Liver (tissue), 9 donors: ENCODE data around the gene CD274. TPM values are rescaled to one million over a fixed set of nuclear protein-coding genes. Genes with fewer than 3 reads are reported as not detected.
"Not testable (repeated sequence)": the region's sequence is repeated elsewhere in the genome, so short reads cannot be mapped to it uniquely, and the experiment has no call there.

Experiments used
- DNase-seq: peaks from one replicate; pipeline ENCODE4 v3.0.0-alpha.2; 2017; ENCODE audit warnings: low spot score
- H3K27ac ChIP-seq, 2 donors: one replicate each; pipeline ENCODE4 v1.7.0; 2013; ENCODE audit warnings: inconsistent platforms in 2 of 2, low read length in 2 of 2, control low read depth in 1 of 2, low read depth in 1 of 2, mild to moderate bottlenecking in 1 of 2
- H3K27me3 ChIP-seq, 4 donors: one replicate each; pipeline versions ENCODE4 v1.6.1 to v1.7.0; 2013; ENCODE audit warnings: low read length in 3 of 4, inconsistent platforms in 1 of 4, mild to moderate bottlenecking in 1 of 4, moderate library complexity in 1 of 4; ENCODE audit not compliant: control insufficient read depth in 4 of 4, insufficient read depth in 4 of 4
- H3K36me3 ChIP-seq, 4 donors: one replicate each; pipeline versions ENCODE4 v1.6.1 to v1.7.0; 2013; ENCODE audit warnings: low read length in 3 of 4, mild to moderate bottlenecking in 3 of 4, low read depth in 1 of 4, moderate library complexity in 1 of 4; ENCODE audit not compliant: control insufficient read depth in 4 of 4, insufficient read depth in 3 of 4
- H3K4me1 ChIP-seq, 4 donors: one replicate each; pipeline versions ENCODE4 v1.6.1 to v1.7.0; 2013; ENCODE audit warnings: low read length in 3 of 4, mild to moderate bottlenecking in 3 of 4, moderate library complexity in 1 of 4; ENCODE audit not compliant: control insufficient read depth in 4 of 4, insufficient read depth in 4 of 4
- H3K4me3 ChIP-seq, 3 donors: one replicate each; pipeline versions ENCODE4 v1.6.1 to v1.7.0; 2013; ENCODE audit warnings: low read length in 3 of 3, control low read depth in 1 of 3, low read depth in 1 of 3, mild to moderate bottlenecking in 1 of 3
- H3K9ac ChIP-seq, 2 donors: one replicate each; pipeline ENCODE4 v1.7.0; 2013; ENCODE audit warnings: low read length in 2 of 2, mild to moderate bottlenecking in 2 of 2, moderate library complexity in 2 of 2, control low read depth in 1 of 2, low read depth in 1 of 2
- H3K9me3 ChIP-seq, 4 donors: one replicate each; pipeline versions ENCODE4 v1.6.1 to v1.7.0; 2013; ENCODE audit warnings: low read length in 3 of 4; ENCODE audit not compliant: control insufficient read depth in 4 of 4
- EGR1 ChIP-seq, 2 donors: IDR thresholded peaks; 2 replicates each; pipeline ENCODE4 v1.6.1; 2016 to 2018; ENCODE audit warnings: antibody characterized with exemption in 2 of 2, low read depth in 2 of 2
- FOXA1 ChIP-seq: IDR thresholded peaks from 2 replicates; pipeline ENCODE4 v1.6.1; 2016; ENCODE audit warnings: antibody characterized with exemption
- FOXA2 ChIP-seq: IDR thresholded peaks from 2 replicates; pipeline ENCODE4 v1.6.1; 2016; ENCODE audit warnings: antibody characterized with exemption
- GABPA ChIP-seq, 2 donors: IDR thresholded peaks in 1 of 2; conservative IDR thresholded peaks in 1 of 2; 2 replicates each; pipeline ENCODE4 v1.6.1; 2016; ENCODE audit warnings: antibody characterized with exemption in 2 of 2, mild to moderate bottlenecking in 1 of 2, moderate library complexity in 1 of 2
- HNF4A ChIP-seq, 2 donors: conservative IDR thresholded peaks; 2 replicates each; pipeline ENCODE4 v1.6.1; 2016; ENCODE audit warnings: antibody characterized with exemption in 2 of 2, mild to moderate bottlenecking in 2 of 2
- HNF4G ChIP-seq: IDR thresholded peaks from 2 replicates; pipeline ENCODE4 v1.6.1; 2016; ENCODE audit warnings: antibody characterized with exemption
- JUND ChIP-seq, 2 donors: IDR thresholded peaks; 2 replicates each; pipeline ENCODE4 v1.6.1; 2016; ENCODE audit warnings: antibody characterized with exemption in 2 of 2
- NR2F2 ChIP-seq: IDR thresholded peaks from 2 replicates; pipeline ENCODE4 v1.6.1; 2016; ENCODE audit warnings: antibody characterized with exemption
- RAD21 ChIP-seq, 2 donors: IDR thresholded peaks; 2 replicates each; pipeline ENCODE4 v1.6.1; 2016; ENCODE audit warnings: antibody characterized with exemption in 2 of 2, mild to moderate bottlenecking in 2 of 2
- RXRA ChIP-seq, 2 donors: IDR thresholded peaks; 2 replicates each; pipeline ENCODE4 v1.6.1; 2017 to 2018; ENCODE audit warnings: antibody characterized with exemption in 2 of 2, mild to moderate bottlenecking in 1 of 2
- SP1 ChIP-seq: IDR thresholded peaks from 2 replicates; pipeline ENCODE4 v1.6.1; 2018; ENCODE audit warnings: antibody characterized with exemption, mild to moderate bottlenecking
- TAF1 ChIP-seq: conservative IDR thresholded peaks from 2 replicates; pipeline ENCODE4 v1.6.1; 2016; ENCODE audit warnings: antibody characterized with exemption, mild to moderate bottlenecking
- YY1 ChIP-seq: IDR thresholded peaks from 2 replicates; pipeline ENCODE4 v1.6.1; 2016; ENCODE audit warnings: antibody characterized with exemption, mild to moderate bottlenecking
- WGBS: extraction: QIAGEN DNeasy Blood & Tissue Kit; methylation state at CpG from one replicate; pipeline ENCODE4 v1.1.7; 2013; 5-methylcytosine and 5-hydroxymethylcytosine counted together
- polyA plus RNA-seq, 2 donors: library from polyadenylated mRNA; stranded (reverse) in 1 of 2; unstranded in 1 of 2; fragments of 200-250 nt in 1 of 2; fragments of >200 nt in 1 of 2; fragmentation: Nextera tagmentation in 1 of 2; extraction: Ambion mirVana in 1 of 2; gene quantifications; one replicate each; pipeline versions ENCODE4 v1.2.1 to v1.2.3, GENCODE V29; 2013 to 2015
- total RNA-seq, 2 donors: library from RNA; depleted of rRNA; stranded (reverse); fragments of >200 nt; gene quantifications; one replicate each; pipeline ENCODE4 v1.2.3, GENCODE V29; 2014
- TF ChIP-seq, protein P1 (sequence below): fragments of 150-350 bp; IDR thresholded peaks from 2 replicates; pipeline ENCODE4 v1.5.1; 2017; ENCODE audit warnings: improper control_type of control experiment, low read depth, low read length; ENCODE audit not compliant: missing input control
- TF ChIP-seq, protein P2 (sequence below): IDR thresholded peaks from 2 replicates; pipeline ENCODE4 v1.6.1; 2016; ENCODE audit warnings: antibody characterized with exemption, mild to moderate bottlenecking
- TF ChIP-seq, protein P3 (sequence below): IDR thresholded peaks from 2 replicates; pipeline ENCODE4 v1.6.1; 2016; ENCODE audit warnings: antibody characterized with exemption
- TF ChIP-seq, protein P4 (sequence below): IDR thresholded peaks from 2 replicates; pipeline ENCODE4 v1.6.1; 2016; ENCODE audit warnings: antibody characterized with exemption
- TF ChIP-seq, protein P5 (sequence below): IDR thresholded peaks from 2 replicates; pipeline ENCODE4 v1.6.1; 2016; ENCODE audit warnings: antibody characterized with exemption
- donor health status: healthy.
- donor health status: healthy.
- donor health status: healthy.
- donor health status: healthy.
- donor health status: healthy.

The CD274 gene
- total and polyA plus RNA-seq, 4 donors, result 1.0 to 3.1 (median 1.9) TPM

DNA sequence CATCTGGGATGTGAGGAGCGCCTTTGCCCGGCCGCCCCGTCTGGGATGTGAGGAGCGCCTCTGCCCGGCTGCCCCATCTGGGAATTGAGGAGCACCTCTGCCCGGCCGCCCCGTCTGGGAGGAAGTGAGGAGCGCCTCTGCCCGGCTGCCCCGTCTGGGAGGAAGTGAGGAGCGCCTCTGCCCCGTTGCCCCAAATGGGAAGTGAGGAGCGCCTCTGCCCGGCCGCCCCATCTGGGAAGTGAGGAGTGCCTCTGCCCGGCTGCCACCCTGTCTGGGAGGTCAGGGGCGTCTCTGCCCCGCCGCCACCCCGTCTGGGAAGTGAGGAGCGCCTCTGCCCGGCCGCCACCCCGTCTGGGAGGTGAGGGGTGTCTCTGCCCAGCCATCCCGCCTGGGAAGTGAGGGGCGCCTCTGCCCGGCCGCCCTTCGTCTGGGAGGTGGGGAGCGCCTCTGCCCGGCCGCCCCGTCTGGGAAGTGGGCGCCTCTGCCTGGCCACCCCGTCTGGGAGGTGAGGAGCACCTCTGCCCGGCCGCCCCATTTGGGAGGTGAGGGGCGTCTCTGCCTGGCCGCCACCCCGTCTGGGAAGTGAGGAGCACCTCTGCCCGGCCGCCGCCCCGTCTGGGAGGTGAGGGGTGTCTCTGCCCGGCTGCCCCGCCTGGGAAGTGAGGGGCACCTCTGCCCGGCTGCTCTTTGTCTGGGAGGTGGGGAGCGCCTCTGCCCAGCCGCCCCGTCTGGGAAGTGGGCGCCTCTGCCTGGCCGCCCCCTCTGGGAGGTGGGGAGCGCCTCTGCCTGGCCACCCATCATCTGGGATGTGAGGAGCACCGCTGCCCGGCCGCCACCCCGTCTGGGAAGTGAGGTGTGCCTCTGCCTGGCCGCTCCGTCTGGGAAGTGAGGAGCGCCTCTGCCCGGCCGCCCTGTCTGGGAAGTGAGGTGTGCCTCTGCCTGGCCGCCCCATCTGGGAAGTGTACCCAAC lies 16.2 kb upstream of the CD274 start:
- H3K27me3 ChIP-seq, H3K9ac ChIP-seq, H3K9me3 ChIP-seq, H3K27ac ChIP-seq, H3K36me3 ChIP-seq, H3K4me3 ChIP-seq, DNase-seq: not testable (repeated sequence)
- 97% methylated on average over 65 of the region's 65 CpGs for WGBS
- peaks cover 4 to 16% (median 9%) of the 10 kb centered on the region in 4 donors for H3K4me1 ChIP-seq

DNA sequence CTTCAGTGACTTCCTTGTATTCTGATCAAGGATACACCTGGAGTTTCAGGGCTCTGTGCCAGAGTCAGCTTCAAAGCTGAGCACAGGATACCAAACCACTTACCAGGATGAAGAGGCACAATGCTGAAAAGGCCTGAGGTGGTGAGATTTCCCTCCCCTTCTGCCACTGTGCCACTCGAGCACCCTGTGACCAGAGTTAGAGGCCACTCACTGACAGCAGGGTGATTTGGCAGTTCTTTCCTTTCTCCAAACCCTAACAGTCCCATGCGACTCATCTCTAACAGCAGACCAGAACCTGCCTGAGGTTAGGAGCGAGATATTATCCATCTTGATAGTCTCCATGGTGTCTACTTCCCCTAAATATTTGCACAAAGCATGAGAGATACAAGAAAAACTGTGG lies 14.4 kb upstream of the CD274 start:
- TF ChIP-seq JUND (IDR thresholded peaks at IDR 0.05), result no peak
- TF ChIP-seq, protein P1, sequence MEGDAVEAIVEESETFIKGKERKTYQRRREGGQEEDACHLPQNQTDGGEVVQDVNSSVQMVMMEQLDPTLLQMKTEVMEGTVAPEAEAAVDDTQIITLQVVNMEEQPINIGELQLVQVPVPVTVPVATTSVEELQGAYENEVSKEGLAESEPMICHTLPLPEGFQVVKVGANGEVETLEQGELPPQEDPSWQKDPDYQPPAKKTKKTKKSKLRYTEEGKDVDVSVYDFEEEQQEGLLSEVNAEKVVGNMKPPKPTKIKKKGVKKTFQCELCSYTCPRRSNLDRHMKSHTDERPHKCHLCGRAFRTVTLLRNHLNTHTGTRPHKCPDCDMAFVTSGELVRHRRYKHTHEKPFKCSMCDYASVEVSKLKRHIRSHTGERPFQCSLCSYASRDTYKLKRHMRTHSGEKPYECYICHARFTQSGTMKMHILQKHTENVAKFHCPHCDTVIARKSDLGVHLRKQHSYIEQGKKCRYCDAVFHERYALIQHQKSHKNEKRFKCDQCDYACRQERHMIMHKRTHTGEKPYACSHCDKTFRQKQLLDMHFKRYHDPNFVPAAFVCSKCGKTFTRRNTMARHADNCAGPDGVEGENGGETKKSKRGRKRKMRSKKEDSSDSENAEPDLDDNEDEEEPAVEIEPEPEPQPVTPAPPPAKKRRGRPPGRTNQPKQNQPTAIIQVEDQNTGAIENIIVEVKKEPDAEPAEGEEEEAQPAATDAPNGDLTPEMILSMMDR, result no peak
- TF ChIP-seq EGR1 (IDR thresholded peaks at IDR 0.05; ENCODE audit: low read depth in 2 of 2), result no peak
- no peak for TF ChIP-seq GABPA (IDR thresholded peaks at IDR 0.05 in 1 of 2, conservative IDR thresholded peaks at IDR 0.05 in 1 of 2)
- TF ChIP-seq, protein P2, sequence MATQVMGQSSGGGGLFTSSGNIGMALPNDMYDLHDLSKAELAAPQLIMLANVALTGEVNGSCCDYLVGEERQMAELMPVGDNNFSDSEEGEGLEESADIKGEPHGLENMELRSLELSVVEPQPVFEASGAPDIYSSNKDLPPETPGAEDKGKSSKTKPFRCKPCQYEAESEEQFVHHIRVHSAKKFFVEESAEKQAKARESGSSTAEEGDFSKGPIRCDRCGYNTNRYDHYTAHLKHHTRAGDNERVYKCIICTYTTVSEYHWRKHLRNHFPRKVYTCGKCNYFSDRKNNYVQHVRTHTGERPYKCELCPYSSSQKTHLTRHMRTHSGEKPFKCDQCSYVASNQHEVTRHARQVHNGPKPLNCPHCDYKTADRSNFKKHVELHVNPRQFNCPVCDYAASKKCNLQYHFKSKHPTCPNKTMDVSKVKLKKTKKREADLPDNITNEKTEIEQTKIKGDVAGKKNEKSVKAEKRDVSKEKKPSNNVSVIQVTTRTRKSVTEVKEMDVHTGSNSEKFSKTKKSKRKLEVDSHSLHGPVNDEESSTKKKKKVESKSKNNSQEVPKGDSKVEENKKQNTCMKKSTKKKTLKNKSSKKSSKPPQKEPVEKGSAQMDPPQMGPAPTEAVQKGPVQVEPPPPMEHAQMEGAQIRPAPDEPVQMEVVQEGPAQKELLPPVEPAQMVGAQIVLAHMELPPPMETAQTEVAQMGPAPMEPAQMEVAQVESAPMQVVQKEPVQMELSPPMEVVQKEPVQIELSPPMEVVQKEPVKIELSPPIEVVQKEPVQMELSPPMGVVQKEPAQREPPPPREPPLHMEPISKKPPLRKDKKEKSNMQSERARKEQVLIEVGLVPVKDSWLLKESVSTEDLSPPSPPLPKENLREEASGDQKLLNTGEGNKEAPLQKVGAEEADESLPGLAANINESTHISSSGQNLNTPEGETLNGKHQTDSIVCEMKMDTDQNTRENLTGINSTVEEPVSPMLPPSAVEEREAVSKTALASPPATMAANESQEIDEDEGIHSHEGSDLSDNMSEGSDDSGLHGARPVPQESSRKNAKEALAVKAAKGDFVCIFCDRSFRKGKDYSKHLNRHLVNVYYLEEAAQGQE, result no peak
- TF ChIP-seq, protein P3, sequence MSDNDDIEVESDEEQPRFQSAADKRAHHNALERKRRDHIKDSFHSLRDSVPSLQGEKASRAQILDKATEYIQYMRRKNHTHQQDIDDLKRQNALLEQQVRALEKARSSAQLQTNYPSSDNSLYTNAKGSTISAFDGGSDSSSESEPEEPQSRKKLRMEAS, result no peak
- no peak for TF ChIP-seq RAD21 (IDR thresholded peaks at IDR 0.05)
- TF ChIP-seq, protein P4, sequence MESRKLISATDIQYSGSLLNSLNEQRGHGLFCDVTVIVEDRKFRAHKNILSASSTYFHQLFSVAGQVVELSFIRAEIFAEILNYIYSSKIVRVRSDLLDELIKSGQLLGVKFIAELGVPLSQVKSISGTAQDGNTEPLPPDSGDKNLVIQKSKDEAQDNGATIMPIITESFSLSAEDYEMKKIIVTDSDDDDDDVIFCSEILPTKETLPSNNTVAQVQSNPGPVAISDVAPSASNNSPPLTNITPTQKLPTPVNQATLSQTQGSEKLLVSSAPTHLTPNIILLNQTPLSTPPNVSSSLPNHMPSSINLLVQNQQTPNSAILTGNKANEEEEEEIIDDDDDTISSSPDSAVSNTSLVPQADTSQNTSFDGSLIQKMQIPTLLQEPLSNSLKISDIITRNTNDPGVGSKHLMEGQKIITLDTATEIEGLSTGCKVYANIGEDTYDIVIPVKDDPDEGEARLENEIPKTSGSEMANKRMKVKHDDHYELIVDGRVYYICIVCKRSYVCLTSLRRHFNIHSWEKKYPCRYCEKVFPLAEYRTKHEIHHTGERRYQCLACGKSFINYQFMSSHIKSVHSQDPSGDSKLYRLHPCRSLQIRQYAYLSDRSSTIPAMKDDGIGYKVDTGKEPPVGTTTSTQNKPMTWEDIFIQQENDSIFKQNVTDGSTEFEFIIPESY, result no peak
- no peak for TF ChIP-seq HNF4G
- TF ChIP-seq NR2F2, result no peak
- no peak for TF ChIP-seq RXRA (IDR thresholded peaks at IDR 0.05)
- TF ChIP-seq FOXA1, result no peak
- TF ChIP-seq HNF4A (conservative IDR thresholded peaks at IDR 0.05), result no peak
- TF ChIP-seq TAF1, result no peak
- TF ChIP-seq YY1, result no peak
- TF ChIP-seq, protein P5, sequence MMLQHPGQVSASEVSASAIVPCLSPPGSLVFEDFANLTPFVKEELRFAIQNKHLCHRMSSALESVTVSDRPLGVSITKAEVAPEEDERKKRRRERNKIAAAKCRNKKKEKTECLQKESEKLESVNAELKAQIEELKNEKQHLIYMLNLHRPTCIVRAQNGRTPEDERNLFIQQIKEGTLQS, result no peak
- no peak for TF ChIP-seq SP1
- TF ChIP-seq FOXA2, result no peak
- Histone ChIP-seq H3K9me3 (no peaks in the 10 kb centered on the region), H3K9ac (no peak overlapping the region), H3K27me3 (no peaks in the 10 kb centered on the region), H3K4me1 (peaks cover 4 to 16% (median 9%) of the 10 kb centered on the region in 4 donors), H3K4me3 (no peak overlapping the region), H3K36me3 (peaks cover 2 to 5% (median 3%) of the 10 kb centered on the region in 4 donors), H3K27ac (no peak overlapping the region)
- DNase-seq, result no peak
- WGBS, result 92% methylated on average over 3 of the region's 3 CpGs
